T-helper 22 cell (primary cell): Measurements from ENCODE around the gene DAO.
"Not testable (repeated sequence)": the region's sequence is repeated elsewhere in the genome, so short reads cannot be mapped to it uniquely, and the experiment has no call there.

Source experiments
- DNase-seq: peaks from one replicate; pipeline ENCODE4 v3.0.0-alpha.2; 2020; ENCODE audit warnings: low read depth

The DAO gene

GRCh38 chr12:108850854-108851573 is 28.9 kb upstream of the DAO start:
- DNase-seq: no peak

- no peak for DNase-seq
These were observed 27.1 kb upstream of the DAO start for GRCh38 chr12:108852674-108853309.

- no peak for DNase-seq
These were observed 26.5 kb upstream of the DAO start for GRCh38 chr12:108853426-108853825.

- no peak for DNase-seq
These were observed 25.9 kb upstream of the DAO start for GRCh38 chr12:108853981-108854446.

DNA sequence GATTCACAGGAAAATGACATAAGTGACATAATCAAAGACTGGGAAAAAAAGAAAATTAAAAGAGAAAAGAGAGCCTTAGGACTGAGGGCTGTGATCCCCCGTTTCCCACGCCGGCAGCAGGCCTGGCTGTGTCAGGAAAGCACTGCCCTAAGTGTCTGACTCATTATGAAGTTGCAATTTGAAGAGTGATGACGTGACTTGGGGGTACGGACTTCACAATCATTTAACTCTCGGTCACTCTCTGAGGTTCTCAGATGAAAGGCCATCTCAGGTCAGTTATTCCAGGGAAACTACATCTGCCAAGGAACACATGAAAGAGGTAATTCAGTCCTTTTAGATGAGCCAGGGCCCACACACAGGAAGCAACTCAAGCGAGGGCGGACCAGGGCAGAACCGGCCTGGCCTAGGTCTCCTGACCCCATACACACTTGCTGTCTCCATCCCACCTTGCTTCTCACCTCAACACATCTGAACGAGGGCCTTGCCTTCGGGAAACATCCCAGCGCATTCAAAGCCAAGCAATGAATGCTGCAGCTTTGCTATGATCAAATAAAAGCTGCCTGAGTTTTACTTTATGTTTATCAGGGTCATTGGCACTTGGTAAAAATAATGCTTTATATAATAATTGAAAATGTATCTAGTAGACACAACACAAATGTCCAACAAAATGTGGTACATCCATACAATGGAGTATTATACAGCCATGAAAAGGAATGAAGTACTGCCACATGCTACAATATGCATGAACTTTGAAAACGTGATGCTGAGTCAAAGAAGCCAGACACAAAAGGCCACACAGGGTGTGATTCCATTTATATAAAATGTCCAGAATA is 25.2 kb upstream of the DAO start:
- no peak for DNase-seq

- DNase-seq: no peak
These were observed 24.4 kb upstream of the DAO start for GRCh38 chr12:108855284-108856169.

- DNase-seq: no peak
These were observed 23.8 kb upstream of the DAO start for GRCh38 chr12:108856170-108856427.

- peak; percentile 47 for DNase-seq
These were observed 23.3 kb upstream of the DAO start for GRCh38 chr12:108856428-108857157.

DNA sequence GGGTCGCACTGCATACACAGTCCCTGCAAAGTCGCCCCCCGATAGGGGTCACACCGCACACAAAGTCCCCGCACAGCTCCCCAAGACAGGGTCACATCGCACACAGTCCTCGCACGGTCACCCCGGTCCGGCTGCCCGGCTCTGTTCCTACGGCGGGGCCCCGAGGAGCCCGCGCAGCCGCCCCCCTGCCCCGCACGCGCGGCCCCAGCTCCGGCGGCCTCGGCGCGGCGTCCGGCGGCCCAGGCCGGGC is 22.8 kb upstream of the DAO start:
- DNase-seq: no peak

GRCh38 chr12:108858311-108859074 is 21.4 kb upstream of the DAO start:
- DNase-seq: no peak

DNA sequence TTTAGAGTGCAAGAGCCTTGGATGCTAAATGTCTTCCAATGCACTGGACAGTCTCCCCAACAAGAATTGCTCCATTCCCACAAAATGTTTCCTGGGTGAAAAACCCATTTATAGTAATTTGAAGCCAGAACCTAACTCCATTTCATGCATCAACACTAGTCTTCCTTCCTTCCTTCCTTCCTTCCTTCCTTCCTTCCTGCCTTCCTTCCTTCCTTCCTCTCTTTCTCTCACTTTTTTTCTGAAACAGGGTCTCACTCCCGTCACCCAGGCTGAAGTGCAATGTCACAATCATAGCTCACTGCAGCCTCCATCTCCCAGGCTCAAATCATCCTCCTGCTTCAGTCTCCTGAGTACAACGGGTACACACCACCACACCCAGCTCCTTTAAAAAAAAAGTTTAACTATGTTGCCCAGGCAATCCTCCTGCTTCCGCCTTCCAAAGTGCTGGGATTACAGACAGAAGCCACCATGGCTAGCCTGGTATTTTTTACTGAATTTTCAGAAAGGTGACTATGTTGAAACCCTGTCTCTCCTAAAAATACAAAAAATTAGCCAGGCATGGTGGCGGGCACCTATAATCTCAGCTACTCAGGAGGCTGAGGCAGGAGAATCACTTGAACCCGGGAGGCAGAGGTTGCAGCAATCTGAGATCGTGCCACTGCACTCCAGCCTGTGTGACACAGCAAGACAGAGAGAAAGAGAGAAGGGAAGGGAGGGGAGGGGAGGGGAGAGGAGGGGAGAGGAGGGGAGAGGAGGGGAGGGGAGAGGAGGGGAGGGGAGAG is 20.6 kb upstream of the DAO start:
- not testable (repeated sequence) for DNase-seq

DNA sequence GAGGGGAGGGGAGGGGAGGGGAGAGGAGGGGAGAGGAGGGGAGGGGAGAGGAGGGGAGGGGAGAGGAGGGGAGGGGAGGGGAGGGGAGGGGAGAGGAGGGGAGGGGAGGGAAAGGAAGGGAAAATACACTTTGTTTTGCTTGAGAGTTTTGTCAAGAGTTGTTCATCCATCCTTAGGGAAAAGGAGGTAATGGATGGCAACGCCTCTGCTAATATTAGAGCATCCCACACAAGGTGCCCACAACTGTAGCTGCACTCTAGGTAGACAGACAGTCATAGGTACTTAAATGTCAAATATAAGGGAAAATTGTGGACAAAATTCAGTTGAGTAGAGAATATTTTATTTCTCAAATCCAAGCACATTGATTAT is 20.0 kb upstream of the DAO start:
- no peak for DNase-seq

GRCh38 chr12:108860443-108860842 is 19.4 kb upstream of the DAO start:
- no peak for DNase-seq

DNA sequence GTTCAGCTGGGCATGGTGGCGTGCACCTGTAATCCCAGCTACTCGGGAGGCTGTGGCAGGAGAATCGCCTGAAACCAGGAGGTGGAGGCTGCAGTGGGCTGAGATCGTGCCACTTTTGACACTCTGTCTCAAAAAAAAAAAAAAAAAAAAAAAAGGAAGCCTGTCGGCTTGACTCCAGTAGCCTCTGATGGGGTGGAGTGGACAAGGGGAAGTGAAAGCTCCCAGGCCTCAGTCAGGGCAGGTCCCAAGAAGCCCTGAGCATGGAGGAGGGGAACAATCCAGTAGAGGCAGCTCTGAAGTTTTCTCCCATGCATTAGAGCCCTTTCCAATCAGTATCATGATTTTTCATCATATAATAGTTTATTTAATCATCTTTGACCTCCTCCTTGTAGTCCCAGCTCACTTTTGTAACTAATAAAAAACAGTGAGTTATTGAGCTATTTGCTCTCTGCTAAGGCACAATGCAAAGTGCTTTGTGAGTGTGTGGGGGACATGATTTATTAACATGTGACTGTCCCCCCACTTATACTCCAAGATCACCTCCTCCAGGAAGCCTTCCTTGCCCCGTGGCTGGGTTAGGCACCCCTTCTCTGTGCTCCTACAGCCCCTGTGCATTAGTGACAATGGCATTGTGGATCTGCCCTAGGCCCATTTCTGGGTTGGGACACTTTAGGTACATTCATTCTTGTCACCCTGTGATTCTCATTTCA is 17.9 kb upstream of the DAO start:
- no peak for DNase-seq

- no peak for DNase-seq
These were observed 17.3 kb upstream of the DAO start for GRCh38 chr12:108862588-108862959.

DNA sequence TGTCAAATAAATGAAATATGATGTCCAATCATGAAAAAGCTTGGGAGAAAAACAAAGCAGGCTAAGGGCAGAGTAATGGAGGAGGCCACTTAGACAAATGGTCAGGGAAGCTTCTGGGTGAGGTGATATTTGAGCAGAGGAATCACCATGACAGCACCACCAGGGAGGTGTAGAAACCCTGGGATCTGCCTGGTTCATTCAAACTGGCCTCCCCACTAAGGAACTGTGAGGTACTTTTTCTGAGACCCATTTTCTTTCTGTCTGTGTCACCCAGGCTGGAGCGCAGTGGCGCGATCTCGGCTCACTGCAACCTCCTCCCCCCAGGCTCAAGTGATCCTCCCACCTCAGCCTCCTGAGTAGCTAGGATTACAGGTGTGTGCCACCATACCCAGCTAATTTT is 14.7 kb upstream of the DAO start:
- DNase-seq: no peak

DNA sequence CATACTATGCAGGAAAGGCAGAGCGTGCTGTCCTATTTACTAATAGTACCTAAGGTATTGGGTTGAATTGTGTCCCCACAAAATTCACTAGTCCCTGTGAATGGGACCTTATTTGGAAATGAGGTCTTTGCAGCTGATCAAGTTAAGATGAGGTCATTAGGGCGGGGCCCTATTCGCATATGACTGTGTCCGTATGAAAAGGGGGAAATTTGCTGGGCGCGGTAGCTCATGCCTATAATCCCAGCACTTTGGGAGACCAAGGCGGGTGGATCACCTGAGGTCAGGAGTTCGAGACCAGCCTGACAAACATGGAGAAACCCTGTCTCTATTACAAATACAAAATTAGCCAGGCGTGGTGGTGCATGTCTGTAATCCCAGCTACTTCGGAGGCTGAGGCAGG is 13.8 kb upstream of the DAO start:
- DNase-seq: not testable (repeated sequence)

DNA sequence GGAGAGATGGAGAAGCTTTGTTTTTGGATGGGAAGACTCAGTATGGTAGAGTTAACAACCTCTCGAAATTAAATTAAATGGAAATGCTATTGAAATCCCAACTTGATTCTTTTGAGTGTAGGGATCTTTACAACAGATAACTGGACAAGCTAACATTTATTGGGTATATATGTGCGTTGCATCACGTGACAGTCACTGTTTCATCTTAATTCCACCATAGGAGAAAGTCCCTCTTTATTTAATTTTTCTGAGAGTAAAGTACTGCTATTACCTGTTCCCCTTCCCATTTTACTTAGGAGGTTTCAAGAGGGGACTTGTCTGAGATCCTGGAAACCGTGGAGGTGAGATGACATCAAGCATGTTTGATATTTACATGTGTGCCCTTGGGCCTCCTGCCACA is 11.1 kb upstream of the DAO start:
- DNase-seq: no peak

DNA sequence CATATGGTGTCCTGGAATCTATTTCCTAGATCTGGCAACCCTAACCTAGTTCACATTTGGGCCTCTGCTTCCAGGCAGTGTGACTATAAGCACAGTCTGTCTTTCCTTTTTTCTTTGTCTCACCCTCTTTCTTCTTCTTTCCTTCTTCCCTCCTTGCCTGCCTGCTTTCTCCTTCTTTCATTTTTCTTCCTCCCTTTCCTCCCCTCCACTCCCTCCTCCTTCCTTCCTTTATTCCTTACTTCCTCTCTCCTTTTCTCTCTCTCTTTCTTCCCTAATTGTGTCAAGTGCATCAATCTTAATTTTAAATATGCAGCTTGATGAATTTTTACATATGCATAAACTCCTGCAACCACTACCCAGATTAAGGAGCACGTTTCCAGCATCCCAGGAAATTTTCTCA is 4.6 kb upstream of the DAO start:
- no peak for DNase-seq
